Germinal center (tissue), 1 donor: ENCODE results near the gene SLC38A2.
"Not testable (repeated sequence)": the region's sequence is repeated elsewhere in the genome, so short reads cannot be mapped to it uniquely, and the experiment has no call there.

Source experiments
- DNase-seq: peaks from one replicate; pipeline ENCODE4 v3.0.0; 2012; ENCODE audit warnings: mixed read lengths, low spot score

SLC38A2 gene

DNA sequence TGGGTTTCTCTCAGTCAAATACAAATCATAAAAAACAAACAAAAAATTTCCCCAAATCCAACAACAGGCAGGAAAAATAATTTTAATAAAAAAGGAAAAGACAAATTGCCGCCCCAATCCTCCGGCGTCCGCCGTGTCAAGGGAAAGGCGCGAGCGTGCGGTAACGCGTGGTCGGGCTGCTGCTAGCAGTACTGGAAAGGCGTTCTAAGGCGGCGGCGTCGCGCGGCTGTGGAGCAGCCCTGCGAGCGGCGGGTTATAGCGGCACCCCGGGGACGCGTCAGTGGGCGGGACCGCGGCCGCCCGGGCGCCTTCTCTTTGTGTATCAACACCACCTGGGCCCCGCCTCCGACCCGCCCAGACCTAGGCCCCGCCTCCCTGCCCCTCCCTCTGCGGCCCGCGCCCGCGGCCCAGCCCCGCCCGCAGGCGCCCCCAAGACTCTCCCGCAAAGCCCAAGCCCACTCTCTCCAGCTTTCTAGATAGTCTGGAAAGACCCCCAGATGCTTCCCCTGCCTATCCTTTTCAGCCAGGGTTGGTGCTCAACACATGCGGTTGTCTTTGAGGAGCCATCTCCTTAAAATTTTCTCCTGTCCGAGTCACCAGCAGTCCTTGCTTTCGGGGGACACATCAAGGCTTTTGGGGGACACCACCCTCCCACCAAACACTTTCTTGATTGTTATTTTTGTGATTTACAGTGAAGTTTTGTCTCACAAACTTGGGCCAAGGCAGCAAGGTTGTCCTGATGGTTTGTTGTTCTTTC, at the start of gene SLC38A2:
Gene SLC38A2 (minus strand): TSS at position 230 of the 757 bp plus-strand sequence. CDS start 1,480 bp downstream, outside the sequence.
- peak; percentile 97 for DNase-seq

DNA sequence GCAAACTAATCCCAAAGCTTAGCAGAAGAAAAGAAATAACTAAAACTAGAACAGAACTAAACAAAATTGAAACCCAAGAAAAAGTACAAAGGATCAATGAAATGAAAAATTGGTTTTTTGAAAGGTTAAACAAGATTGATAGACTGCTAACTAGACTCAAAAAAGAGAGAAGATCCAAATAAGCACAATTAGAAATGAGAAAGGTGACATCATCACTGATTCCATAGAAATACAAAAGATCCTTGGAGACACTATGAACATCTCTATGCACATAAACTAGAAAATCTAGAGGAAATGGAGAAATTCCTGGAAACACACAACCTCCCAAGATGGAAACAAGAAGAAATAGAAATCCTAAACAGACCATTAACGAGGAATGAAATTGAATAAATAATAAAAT, 47.1 kb upstream of the SLC38A2 start:
- DNase-seq = no peak

DNA sequence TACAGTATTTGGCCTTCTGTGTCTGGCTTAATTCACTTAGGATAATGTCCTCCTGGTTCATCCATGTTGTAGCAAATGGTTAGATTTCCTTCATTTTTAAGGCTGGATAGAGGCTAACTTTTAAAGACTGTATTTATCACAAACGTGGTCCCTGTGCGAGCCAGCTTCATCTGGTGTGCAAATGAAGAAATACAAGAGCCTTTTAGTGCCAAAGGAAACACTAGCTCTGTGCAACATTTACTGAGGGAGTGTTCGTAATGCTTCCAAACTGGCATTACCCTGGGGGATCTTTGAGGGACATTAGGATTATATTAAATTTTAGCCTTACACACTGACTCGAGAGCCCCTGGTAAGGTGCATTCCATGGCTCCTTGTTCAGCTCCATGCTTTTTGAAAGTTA, 43.0 kb upstream of the SLC38A2 start:
- no peak for DNase-seq

DNA sequence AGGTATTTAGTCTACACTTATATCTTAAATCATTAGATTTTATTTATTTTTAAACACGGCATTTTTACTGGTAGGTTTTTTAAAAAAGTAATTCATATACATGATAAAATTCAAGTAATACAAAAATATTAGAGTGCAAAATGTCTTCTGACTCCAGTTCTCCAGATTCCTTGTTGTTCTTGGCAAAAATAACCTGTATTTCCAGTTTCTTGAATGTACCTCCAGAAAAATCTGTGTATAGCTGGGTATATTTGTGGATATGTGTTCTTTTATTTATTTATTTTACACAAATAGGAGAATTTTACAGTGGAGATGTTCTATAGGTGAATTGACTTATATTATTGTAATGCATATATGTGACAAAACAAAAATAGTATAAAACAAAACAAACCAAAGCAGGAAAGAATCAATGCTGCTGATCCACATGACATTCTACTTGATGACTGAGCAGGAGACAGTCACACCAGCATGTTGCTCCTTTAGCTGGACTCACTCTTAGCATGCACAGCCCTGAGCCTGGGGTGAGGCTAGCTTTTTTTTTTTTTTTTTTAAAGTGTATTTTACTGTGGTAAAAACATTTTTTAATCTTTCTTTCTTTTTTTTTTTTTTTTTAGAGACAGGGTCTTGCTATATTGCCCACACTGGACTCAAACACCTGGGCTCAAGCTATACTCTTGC, 42.2 kb upstream of the SLC38A2 start:
- no peak for DNase-seq

DNA sequence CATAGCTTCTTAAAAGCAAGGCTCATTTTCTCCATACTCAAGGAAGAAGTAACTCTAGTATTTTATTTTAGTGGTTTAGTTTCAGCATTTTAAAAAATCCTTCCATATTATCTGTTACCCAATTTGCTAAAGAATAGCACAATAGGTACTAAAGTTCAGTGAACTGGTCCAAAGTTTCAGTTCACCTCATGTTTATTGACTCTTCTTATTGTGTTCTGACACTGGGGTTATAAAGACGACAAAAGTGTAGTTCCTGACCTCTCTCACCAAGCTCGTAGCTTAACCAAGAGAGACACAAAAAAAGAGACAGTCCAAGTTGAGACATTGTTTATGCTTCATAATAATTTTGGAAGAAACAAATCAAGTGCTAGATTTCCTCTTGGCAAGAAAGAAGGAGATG, 40.8 kb upstream of the SLC38A2 start:
- DNase-seq = no peak

DNA sequence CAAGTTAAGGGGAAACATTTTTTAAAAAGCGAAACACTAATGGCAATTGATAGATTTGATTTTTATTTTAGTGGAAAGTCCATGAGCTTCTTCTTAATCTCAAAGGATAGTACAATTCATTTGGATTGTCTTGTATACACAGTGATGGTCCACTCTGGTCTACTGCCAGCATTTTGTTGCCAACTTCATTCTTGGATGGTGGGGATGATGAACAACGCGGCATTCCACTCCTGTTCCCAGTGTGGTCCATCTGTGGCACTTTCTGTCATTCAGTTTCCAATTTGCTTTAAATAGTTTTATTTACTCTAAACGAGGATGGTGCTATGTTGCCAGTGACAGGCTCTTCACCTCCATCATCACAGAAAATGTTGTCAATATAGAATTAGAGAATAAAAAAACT, 40.3 kb upstream of the SLC38A2 start:
- no peak for DNase-seq

DNA sequence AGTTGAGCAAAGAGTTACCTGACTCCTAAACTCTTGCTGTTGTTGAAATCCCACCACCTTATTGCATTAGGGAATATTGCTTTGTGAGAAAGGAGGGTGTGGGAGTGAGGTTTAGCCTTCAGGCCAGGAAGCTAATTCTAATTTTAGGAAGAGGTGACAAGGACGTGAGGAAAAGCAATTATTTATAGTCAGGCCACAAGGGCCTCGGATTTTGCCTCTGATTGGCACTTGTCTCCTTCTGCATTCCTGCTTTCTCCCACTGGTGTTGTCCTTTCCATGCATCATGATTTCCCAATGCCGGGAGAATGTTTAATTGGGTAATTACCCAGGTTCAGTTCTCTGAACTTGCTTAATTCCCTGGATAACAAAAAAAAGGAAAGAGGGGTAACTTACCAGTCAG, 37.9 kb upstream of the SLC38A2 start:
- DNase-seq = no peak

DNA sequence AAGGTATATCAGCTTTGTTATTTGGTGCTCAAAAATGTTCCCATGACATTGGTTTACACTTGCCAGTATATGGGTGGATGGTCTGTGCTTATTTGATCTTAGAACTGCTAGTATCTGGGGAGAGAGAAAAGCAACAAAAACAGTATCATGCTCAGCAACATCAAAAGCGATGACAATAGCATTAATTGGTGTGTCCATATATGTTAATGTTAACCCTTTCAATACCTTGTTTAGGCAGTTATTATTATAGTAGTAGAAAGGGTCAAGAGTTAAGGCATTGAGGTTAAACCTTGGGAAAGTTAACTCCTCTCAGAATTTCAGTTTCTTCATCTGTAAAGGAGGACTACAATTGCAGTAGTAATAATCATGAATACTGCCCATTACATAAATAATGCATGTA, 37.4 kb upstream of the SLC38A2 start:
- no peak for DNase-seq

DNA sequence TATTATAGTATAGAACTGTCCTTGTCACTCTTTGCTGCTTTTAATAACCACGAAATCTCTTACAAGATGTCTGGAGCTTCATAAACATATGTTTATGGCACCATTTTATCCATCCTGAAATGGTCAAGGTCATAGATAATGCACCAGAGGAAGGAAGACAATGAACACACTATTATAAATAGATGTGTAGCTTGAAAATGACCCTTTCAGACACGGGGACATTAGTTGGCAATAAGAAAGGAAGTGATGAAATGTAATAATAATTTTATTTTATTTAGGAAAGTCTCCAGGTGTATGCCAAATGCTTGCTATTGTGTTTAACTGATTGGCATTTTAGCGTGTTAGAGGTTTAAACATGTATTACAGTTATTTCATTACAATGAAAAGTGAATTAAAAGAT, 36.8 kb upstream of the SLC38A2 start:
- DNase-seq = no peak

DNA sequence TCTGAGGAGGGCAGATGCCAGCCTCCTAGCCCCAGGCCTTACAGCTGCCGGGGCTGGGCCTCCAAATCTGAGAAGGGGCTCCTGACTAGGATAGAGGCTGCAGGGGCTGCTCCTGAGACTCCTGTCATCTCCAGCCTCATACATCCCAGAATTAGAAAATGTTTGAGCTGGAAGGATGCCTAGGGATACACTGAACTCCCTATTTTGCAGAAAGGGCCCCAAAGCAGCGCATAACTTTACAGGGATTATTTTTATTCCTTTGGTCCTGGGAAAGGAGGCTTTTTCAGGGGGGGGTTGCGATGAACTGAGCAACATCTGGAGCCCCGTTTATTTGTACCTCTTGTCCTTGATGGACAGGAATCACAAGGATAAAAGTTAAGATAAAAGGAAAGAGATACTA, 35.9 kb upstream of the SLC38A2 start:
- DNase-seq = no peak

DNA sequence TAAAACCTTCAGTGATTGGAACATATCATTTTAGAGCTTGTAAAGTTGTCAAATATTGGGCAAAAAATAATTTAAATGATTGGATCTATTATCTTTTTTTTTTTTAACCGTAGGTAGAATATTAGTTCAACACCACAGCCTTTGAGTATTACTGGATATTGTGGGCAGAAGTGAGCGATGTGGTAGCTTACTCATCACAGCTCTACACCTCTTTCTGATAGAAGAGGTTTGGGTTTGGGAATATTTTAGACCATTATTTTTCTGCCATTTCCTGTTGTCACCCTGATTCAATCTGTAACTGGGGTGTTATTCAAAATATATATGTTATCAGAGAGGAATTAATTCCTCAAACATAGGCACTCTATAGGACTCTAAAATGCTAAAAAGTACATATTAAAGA, 34.8 kb upstream of the SLC38A2 start:
- DNase-seq = no peak

DNA sequence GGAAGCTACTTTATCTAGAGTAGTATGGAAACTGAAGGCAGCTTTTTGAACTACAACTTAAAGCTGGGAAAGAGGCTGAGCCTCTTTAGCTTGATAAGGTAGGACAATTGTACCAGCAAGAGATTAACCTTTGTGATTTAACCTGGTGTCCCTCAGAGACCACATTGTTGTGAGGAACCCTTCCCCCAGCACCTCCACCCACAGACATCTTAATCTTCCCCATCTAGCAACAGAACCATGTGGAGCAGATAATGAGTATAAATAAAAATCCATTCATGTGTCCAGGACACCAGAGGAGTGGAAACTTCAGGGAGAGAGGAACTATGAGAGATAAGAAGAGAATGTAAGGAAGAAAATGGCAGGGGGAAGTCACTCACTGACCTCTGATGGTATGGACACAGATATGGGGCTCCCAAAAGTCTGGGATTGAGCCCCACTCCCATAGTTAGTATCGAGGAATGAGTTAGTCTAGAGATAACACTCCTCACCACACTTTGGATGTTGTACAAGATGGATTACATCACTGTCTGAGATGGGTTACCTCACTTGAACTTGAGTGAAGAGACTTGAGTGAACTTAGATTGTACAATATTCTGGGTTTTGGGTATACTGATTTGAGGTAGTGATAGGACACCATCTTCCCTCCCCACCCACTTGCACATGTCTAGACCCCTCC, 33.9 kb upstream of the SLC38A2 start:
- DNase-seq = no peak

DNA sequence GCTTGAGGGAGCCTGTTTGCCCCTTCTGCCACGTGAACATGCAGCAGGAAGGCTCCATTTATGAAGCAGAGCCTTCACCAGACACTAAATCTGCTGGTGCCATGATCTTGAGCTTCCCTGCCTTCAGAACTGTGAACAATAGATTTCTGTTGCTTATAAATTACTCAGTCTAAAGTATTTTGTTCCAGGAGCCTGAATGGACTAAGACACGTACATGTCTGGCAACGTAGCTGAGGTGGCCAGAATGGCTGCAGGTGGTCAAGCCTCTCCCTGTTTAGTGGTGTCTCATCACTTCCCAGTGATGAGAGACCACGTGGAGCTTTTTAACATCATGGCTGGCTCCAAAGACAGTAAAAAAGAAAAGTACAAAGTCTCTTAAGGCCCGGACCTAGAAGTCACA, 32.2 kb upstream of the SLC38A2 start:
- no peak for DNase-seq

DNA sequence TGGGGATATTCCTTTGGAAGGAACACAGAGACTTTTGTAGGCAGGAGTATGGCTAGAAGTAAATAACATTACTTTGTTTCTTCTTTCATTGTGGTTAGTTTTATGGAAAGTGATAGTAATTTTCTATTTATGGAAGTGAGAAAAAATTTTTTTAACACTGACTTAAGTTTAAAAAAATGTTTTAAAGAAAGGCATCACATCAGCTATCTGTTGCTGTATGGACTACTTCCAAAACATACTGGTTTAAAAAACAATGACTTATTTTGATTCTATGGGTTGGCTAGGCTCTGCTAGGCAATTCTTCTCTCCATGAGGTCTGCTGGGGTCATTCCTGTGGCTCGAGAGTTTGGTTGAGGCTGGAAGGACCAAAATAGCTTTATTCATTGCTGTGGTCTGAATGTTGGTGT, 31.7 kb upstream of the SLC38A2 start:
- no peak for DNase-seq

DNA sequence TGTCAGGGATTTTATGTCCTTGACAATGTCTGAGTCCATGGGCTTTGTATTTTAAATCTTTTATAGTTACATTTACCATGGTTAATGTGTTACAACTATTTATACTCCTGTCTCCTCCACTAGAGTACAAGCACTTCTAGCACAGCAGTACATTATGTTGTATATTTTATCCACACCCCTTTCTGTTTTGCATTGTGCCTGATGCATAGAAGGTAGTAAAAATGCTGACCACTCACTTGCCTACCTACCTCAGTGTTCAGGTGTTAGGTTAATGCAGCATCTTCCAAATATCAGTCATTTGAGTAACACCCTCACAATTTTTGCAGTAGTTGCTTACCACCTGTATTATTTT, 31.1 kb upstream of the SLC38A2 start:
- no peak for DNase-seq

DNA sequence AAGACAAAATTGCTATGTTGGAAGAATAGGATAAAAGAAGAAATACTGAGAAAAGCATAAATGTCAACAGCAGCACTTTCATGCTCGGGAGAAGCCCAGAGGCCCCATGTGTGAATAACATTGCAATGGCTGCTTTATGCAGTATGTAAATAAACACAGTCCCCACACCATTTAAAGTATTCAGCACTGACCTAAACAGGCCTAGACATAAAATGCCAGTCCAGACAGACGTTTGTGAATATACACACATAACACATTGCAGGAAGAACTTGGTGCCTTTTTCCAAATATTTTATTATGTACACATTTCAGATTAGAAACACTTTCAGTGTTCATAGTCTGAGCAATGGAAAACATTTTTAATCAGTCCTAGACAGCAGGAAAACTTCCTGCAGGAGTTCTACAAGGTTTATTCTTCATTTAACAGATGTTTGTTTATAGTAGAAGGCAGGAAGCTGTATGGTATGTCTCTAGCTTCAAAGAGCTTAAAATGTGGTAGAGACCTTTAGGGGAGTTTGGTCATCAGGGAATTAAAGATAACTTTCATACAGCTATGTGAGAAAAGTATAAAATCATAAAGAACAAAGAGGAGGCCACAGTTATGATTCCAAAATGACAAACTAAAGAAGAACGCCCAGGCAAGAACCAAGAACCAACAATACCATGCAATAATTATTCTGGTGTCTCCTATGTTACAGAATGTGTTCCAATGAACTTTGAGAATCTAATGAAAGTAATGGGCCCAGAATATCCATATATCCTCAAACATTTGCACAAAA, 30.6 kb upstream of the SLC38A2 start:
- no peak for DNase-seq

DNA sequence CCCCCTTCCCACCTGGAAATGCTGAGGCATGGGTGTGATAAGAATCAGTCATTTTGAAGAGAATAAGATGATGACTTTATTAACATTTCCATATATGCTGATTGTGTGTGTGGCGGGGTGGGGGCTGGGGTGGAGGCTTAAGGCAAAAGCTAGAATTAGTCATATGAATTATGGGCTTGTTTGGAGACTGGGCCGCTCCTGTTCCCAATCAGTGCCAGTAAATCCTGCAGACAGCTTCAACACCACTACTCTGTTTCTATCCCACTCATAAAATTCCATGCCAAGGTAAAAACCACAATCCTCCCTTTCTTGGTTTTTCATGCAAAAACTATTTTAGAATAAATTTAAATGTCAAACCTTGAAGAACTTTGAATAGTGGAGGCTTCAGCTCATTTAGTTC, 29.9 kb upstream of the SLC38A2 start:
- no peak for DNase-seq

DNA sequence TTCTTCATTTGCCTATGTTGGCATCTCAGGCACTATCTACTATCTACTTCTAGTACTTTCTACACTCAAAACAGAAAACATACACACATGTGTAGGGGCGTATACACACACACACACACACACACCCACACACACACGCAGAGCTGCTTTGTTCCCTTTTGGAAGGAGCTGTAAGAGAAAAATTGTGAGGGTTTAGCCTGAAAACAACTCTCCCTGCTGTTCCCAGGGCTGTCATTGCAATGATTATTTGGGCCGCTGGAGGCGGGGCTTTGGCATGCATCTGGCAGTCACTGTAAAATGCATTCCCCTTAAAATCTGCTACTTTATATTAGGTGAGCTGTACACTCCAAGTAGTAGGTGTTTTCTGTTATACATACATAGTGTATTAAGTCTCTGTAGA, 29.1 kb upstream of the SLC38A2 start:
- no peak for DNase-seq

DNA sequence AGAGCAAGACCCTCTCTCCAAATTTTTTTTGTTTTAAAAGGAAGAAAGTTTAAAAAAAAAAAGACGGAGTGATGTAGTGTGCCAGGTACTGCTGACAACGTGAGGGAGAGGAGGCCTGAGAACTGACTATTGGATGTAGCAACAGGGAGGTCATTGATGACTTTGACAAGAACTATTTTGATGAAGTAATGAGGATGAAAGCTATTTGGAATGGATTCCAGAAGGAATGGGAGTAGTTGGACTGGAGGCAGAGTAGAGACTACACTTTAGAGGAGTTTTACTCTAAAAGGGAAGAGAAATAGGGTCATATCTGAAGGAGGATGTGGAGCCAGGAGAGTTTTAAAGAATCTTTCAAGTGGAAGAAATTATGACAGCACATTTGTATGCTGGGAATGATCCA, 27.8 kb upstream of the SLC38A2 start:
- no peak for DNase-seq

DNA sequence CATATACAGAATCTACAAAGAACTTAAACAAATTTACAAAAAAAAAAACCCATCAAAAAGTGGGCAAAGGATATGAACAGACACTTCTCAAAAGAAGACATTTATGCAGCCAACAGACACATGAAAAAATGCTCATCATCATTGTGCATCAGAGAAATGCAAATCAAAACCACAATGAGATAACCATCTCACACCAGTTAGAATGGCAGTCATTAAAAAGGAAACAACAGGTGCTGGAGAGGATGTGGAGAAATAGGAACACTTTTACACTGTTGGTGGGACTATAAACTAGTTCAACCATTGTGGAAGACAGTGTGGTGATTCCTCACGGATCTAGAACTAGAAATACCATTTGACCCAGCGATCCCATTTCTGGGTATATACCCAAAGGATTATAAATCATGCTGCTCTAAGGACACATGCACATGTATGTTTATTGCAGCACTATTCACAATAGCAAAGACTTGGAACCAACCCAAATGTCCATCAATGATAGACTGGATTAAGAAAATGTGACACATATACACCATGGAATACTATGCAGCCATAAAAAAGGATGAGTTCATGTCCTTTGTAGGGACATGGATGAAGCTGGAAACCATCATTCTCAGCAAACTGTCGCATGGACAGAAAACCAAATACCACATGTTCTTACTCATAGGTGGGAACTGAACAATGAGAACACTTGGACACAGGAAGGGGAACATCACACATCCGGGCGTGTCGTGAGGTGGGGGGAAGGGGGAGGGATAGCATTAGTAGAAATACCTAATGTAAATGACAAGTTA, 27.1 kb upstream of the SLC38A2 start:
- DNase-seq = not testable (repeated sequence)

DNA sequence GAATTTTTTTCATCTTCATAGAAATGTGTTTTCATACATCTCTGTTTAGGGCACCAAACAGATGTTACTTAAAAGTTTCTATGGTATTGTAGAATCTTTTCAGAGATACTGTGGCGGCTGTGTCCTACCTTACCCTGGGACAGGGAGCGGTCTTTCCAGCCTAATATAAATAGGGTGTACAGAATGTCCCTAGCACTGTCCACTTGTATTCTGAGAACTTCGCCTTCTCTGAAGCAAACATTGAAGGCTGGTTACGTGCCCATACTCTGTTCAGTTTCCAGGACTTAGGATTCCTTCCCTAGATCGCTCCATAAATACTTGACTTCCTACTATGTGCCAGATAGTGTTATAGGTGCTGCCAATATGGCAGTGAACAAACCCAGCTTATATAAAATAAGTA, 24.3 kb upstream of the SLC38A2 start:
- no peak for DNase-seq

DNA sequence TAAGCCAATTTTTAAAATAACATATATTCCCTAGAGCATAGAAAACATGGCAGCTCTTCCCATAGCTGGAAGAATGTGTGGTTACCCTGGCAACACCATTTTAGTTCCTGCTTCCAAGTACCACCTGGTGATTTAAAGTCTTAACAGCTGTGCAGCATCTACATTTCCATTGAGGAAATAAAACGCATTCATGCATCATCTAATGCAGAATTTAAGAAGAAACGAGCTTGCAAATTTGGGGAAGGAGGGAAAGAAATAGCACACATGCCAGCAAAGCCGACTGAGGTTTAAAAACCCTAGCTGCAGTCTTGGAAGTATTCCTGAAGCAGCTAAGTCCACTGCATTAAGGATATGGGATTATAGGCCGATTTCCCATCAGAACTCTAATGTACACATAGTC, 22.8 kb upstream of the SLC38A2 start:
- DNase-seq = no peak
